Gastroesophageal sphincter (tissue), 3 donors: ENCODE results near the gene MINDY4B.

Experiments
- CTCF ChIP-seq, 4 experiments: fragments of 200-600 bp in 2 of 4; fragments of 450-650 bp in 2 of 4; sonication (generic) in 1 of 4; IDR thresholded peaks; one replicate each; pipeline ENCODE4 v1.5.1; 2017 to 2019; ENCODE audit warnings: antibody characterized with exemption in 4 of 4, mild to moderate bottlenecking in 2 of 4, moderate library complexity in 2 of 4
- EP300 ChIP-seq: sonication (generic); formaldehyde crosslinking; IDR thresholded peaks from one replicate; pipeline ENCODE4 v1.6.1; 2017; ENCODE audit warnings: antibody characterized with exemption, mild to moderate bottlenecking

DNA sequence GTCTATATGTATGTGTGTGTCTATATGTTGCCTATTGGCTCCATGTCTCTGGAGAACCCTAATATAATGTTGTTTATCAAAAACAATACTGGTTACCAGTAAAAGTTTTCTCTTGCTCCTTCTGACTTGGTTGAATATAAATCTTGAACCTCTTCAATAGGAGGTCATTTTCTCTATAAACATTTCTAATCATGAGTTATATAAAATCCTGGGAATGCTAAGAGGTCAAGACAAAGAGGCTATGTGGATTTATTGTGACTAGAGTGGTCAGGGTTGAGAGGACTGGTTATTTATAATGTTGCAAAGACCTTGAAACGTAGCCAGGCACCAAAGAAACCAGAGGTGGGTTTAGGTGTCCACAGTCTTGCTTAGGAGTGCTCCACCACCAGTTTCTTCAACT is 1.2 kb upstream of the MINDY4B start:
- TF ChIP-seq CTCF (IDR thresholded peaks at IDR 0.05) (no peak), EP300 (no peak)
